Astrocyte (in vitro differentiated cells and primary cell): ENCODE results near the gene SLC25A47.

Experiments
- EZH2 ChIP-seq: IDR thresholded peaks from 2 replicates; pipeline ENCODE4 v1.6.1; 2012; ENCODE audit warnings: mild to moderate bottlenecking, low read length, inconsistent platforms; ENCODE audit not compliant: insufficient read depth
- TF ChIP-seq, protein P1 (sequence below): IDR thresholded peaks from 2 replicates; pipeline ENCODE4 v1.5.1; 2011; ENCODE audit warnings: low read depth, mild to moderate bottlenecking, inconsistent platforms, low read length, moderate library complexity; ENCODE audit not compliant: insufficient read depth

GRCh38 chr14:100332797-100333196 is 9.7 kb downstream of the SLC25A47 start:
- no peak for TF ChIP-seq EZH2
- TF ChIP-seq, protein P1, sequence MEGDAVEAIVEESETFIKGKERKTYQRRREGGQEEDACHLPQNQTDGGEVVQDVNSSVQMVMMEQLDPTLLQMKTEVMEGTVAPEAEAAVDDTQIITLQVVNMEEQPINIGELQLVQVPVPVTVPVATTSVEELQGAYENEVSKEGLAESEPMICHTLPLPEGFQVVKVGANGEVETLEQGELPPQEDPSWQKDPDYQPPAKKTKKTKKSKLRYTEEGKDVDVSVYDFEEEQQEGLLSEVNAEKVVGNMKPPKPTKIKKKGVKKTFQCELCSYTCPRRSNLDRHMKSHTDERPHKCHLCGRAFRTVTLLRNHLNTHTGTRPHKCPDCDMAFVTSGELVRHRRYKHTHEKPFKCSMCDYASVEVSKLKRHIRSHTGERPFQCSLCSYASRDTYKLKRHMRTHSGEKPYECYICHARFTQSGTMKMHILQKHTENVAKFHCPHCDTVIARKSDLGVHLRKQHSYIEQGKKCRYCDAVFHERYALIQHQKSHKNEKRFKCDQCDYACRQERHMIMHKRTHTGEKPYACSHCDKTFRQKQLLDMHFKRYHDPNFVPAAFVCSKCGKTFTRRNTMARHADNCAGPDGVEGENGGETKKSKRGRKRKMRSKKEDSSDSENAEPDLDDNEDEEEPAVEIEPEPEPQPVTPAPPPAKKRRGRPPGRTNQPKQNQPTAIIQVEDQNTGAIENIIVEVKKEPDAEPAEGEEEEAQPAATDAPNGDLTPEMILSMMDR = no peak
